T1000 (cell line): ENCODE measurements around the gene MCU.
"Not testable (repeated sequence)": the region's sequence is repeated elsewhere in the genome, so short reads cannot be mapped to it uniquely, and the experiment has no call there.

ENCODE experiments used
- DNase-seq: peaks from one replicate; lab custom pipeline; 2025; ENCODE audit warnings: mixed read lengths; lab: John Stamatoyannopoulos, UW

MCU gene

GRCh38 chr10:72903941-72904446, 212.1 kb downstream of the MCU start:
- DNase-seq: not testable (repeated sequence)

- DNase-seq: no peak
Measured at GRCh38 chr10:72904806-72905205, 212.9 kb downstream of the MCU start.

- no peak for DNase-seq
Measured at GRCh38 chr10:72906446-72906845, 214.5 kb downstream of the MCU start.

GRCh38 chr10:72910705-72911104, 218.8 kb downstream of the MCU start:
- no peak for DNase-seq

GRCh38 chr10:72911758-72912157, 219.8 kb downstream of the MCU start:
- no peak for DNase-seq

GRCh38 chr10:72912736-72913135, 220.8 kb downstream of the MCU start:
- DNase-seq: no peak

GRCh38 chr10:72913287-72913686, 221.3 kb downstream of the MCU start:
- no peak for DNase-seq

DNA sequence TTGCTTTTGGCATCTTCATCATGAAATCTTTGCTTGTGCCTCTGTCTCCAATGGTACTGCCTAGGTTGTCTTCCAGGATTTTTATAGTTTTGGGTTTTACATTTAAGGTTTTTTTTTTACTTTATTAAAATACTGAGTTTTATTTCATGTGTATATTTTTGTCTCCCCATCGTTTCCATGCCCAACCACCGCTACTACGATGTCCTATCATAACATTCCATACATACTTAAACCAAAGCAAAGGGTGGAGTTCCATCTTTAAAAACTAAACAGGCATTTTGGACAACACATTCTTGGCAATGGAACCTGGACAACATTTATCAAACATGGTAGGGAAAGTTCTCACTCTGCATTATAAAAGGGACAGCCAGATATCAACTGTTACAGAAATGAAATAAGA, 225.3 kb downstream of the MCU start:
- not testable (repeated sequence) for DNase-seq

DNA sequence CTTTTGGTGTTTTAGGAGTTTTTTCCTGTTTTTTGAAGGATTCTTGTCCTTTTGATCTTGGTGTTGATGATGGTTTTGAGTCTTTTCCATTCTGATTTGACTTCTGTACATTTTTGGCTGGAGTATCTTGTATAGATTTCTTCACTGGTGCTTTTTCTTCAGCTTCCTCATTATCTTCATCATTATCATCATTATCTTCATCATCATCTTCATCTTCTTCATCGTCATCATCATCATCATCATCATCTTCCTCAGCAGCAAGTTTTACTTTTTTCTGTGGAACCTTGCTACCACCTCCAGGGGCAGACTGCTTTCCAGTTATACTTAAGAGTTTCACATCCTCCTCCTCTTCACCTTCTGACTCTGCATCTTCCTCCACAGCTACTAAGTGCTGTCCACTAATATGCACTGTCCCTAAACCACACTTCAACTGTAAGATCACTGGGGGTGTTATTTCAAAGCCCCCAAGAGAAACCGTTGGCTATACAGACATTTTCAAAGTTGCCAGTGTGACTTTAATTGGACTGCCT, 225.9 kb downstream of the MCU start:
- DNase-seq: not testable (repeated sequence)

GRCh38 chr10:72918352-72918751, 226.4 kb downstream of the MCU start:
- no peak for DNase-seq

GRCh38 chr10:72921147-72921683, 229.3 kb downstream of the MCU start:
- not testable (repeated sequence) for DNase-seq

- DNase-seq: no peak
Measured at GRCh38 chr10:72924351-72924750, 232.4 kb downstream of the MCU start.

DNA sequence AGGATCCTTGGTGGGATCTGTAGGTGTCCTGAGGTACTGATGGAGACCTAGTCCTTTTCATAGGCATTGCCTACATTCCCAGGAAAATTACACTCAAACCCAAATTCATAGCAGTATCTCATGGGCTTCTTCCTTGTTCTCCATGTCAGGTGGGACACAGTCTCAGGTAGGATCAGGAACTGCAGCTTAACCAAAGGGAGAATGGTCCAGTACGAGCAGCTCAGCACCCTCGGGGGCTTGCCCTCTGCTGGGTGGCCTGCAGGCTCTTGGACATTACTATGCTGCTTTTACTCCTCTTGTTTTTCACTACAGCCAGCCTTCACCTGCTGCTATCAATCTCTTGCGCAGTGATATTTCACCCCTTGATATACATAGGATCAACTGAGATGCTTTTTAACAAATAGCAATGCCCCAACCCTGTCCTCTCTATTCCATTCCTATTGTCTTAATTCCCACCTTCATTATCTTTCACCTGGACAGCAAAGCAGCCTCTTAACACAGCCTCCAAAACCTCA, 234.1 kb downstream of the MCU start:
- no peak for DNase-seq

DNA sequence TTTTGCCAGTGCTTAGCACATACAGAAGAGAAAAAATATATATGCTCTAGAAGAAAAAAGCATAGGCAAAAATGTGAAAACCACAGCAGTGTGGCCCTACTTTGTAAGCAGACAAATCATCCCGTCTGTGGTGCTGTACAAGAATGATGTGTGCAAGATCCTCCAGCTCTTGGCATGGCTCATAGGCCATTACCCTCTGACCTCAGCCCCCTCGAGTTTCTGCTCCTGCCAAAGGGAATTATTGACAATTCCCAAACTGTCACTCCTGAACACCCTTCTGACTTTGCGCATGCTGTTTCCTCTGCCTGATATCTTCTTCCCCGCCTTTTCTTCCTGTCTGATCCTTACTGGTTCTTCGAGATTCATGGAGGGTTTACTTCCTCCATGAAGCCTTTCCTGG, 235.5 kb downstream of the MCU start:
- DNase-seq: no peak

DNA sequence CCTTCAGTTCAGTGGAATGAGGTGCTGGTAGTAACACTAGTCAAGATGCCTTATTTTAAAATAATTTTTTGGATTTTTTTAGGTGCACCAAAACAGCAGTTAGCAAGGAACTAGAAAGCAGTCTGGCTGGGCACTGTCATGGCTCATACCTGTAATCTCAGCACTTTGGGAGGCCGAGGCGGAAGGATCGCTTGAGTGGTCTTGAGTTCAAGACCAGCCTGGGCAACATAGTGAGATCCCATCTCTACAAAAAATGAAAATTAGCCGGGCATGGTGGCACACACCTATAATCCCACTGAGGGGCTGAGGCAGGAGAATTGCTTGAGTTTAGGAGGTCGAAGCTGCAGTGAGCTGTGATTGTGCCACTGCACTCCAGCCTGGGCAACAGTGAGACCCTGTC, 236.9 kb downstream of the MCU start:
- DNase-seq: no peak

DNA sequence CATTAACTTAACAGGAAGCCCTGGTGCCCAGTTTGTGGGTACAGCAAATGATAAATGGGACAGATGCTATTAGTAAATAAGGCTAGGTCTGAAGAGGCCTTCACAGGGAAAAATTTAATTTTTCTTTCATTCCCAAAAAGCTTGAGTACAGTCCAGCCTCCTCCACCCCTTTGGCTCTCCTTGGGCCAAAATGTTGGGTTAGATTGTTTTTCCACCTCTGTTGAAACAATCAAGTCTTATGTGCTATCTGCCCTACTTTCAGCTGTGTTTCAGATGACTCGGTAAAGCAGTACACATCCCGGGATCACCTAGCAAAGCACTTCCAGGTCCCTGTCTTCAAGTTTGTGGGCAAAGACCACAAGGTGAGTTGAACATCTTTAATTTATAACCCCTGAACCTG, 238.3 kb downstream of the MCU start:
- DNase-seq: no peak

GRCh38 chr10:72932259-72933015, 240.5 kb downstream of the MCU start:
- no peak for DNase-seq

DNA sequence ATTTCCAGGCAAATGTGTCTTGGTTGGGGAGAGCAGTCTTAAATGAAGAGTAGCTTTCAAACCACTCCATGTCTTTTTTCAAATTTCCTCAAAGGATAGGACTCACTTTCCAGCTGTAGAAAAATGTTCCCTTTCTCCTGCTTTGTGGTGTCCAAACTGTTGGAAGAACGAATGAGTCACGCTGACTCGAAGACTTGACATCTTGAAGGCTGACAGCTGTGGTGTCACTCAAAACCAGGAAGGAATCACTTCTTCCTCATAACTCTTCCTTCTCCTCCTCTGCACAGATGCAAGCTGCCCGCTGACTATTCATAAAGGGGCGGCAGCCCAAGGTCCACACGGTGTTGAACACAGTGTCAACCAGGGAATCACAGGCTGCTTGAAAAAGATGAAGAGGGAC, 243.4 kb downstream of the MCU start:
- no peak for DNase-seq
